Vagina (tissue), 2 donors: ENCODE data around the gene STK40. TPM values are rescaled to one million over a fixed set of nuclear protein-coding genes. Genes with fewer than 3 reads are reported as not detected.

Experiments
- DNase-seq, 2 donors: peaks; one replicate each; pipeline ENCODE4 v3.0.0-alpha.2; 2017; ENCODE audit errors: extremely low spot score in 2 of 2
- H3K27ac ChIP-seq: fragments of 200-600 bp; sonication (generic); one replicate; pipeline ENCODE4 v1.5.1; 2019
- H3K27me3 ChIP-seq: fragments of 200-600 bp; sonication (generic); one replicate; pipeline ENCODE4 v1.5.1; 2019
- H3K36me3 ChIP-seq, 2 donors: fragments of 200-600 bp; sonication (generic); one replicate each; pipeline ENCODE4 v1.5.1; 2017 to 2019
- H3K4me1 ChIP-seq: fragments of 200-600 bp; sonication (generic); one replicate; pipeline ENCODE4 v1.5.1; 2019
- H3K4me3 ChIP-seq, 2 donors: fragments of 200-600 bp; sonication (generic); 1 replicate in 1 of 2; 2 replicates in 1 of 2; pipeline ENCODE4 v1.5.1; 2016 to 2019
- H3K9me3 ChIP-seq: fragments of 200-600 bp; sonication (generic); one replicate; pipeline ENCODE4 v1.5.1; 2019
- POLR2A ChIP-seq, 2 donors: fragments of 450-650 bp; IDR thresholded peaks; one replicate each; pipeline ENCODE4 v1.6.1; 2017; ENCODE audit warnings: antibody characterized with exemption in 2 of 2, mild to moderate bottlenecking in 2 of 2, moderate library complexity in 2 of 2
- POLR2AphosphoS5 ChIP-seq, 2 donors: sonication (generic); formaldehyde crosslinking; IDR thresholded peaks; one replicate each; pipeline ENCODE4 v1.9.0; 2017; ENCODE audit warnings: antibody characterized with exemption in 2 of 2, mild to moderate bottlenecking in 2 of 2, low read depth in 1 of 2; ENCODE audit not compliant: insufficient read depth in 1 of 2
- intact Hi-C: fragments of 100-400 bp; cut with DNase I; formaldehyde crosslinking; loops from one replicate; pipeline ENCODE4 v1.15.1; 2023
- total RNA-seq: library from RNA; depleted of rRNA; stranded (reverse); fragments of >200 nt; gene quantifications from one replicate; pipeline ENCODE4 v1.2.3, GENCODE V29; 2016
- TF ChIP-seq, protein P1 (sequence below), 3 experiments: fragments of 450-650 bp in 2 of 3; fragments of 200-600 bp in 1 of 3; sonication (generic) in 1 of 3; IDR thresholded peaks; one replicate each; pipeline ENCODE4 v1.5.1; 2017 to 2019; ENCODE audit warnings: antibody characterized with exemption in 3 of 3, mild to moderate bottlenecking in 2 of 3, moderate library complexity in 2 of 3

STK40 gene
- total RNA-seq, 1 donor from 2014 or later = 35.4 TPM

DNA sequence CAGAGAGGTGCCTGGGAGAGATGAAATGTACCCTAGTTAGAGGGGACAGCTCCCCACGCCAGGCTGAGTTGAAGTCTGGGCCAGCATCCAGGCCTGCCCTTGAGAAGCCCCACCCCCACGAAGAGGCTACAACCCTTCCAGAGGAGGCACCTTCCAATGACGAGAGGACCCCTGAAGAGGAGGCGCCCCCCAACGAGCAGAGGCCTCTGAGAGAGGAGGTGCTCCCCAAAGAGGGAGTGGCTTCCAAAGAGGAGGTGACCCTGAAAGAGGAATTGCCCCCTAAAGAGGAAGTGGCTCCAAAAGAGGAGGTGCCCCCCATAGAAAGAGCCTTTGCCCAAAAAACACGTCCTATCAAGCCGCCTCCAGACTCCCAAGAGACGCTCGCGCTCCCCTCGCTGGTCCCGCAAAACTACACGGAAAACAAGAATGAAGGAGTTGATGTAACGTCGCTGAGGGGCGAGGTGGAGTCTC, 65.4 kb downstream of the STK40 start:
- H3K27me3 ChIP-seq = no peaks in the 10 kb centered on the region
- H3K36me3 ChIP-seq = no peaks in the 10 kb centered on the region
- intact Hi-C loops = no loop called here
- H3K4me3 ChIP-seq = peak overlapping the region; percentile 77 to 86
- peak overlapping the region; percentile 96 for H3K27ac ChIP-seq
- TF ChIP-seq, protein P1, sequence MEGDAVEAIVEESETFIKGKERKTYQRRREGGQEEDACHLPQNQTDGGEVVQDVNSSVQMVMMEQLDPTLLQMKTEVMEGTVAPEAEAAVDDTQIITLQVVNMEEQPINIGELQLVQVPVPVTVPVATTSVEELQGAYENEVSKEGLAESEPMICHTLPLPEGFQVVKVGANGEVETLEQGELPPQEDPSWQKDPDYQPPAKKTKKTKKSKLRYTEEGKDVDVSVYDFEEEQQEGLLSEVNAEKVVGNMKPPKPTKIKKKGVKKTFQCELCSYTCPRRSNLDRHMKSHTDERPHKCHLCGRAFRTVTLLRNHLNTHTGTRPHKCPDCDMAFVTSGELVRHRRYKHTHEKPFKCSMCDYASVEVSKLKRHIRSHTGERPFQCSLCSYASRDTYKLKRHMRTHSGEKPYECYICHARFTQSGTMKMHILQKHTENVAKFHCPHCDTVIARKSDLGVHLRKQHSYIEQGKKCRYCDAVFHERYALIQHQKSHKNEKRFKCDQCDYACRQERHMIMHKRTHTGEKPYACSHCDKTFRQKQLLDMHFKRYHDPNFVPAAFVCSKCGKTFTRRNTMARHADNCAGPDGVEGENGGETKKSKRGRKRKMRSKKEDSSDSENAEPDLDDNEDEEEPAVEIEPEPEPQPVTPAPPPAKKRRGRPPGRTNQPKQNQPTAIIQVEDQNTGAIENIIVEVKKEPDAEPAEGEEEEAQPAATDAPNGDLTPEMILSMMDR (IDR thresholded peaks at IDR 0.05) = no peak
- TF ChIP-seq POLR2A (IDR thresholded peaks at IDR 0.05) (no peak), POLR2AphosphoS5 (IDR thresholded peaks at IDR 0.05; ENCODE audit: insufficient read depth in 1 of 2, low read depth in 1 of 2) (no peak)
- H3K9me3 ChIP-seq = no peaks in the 10 kb centered on the region
- H3K4me1 ChIP-seq = peaks cover 42% of the 10 kb centered on the region
- no peak for DNase-seq

DNA sequence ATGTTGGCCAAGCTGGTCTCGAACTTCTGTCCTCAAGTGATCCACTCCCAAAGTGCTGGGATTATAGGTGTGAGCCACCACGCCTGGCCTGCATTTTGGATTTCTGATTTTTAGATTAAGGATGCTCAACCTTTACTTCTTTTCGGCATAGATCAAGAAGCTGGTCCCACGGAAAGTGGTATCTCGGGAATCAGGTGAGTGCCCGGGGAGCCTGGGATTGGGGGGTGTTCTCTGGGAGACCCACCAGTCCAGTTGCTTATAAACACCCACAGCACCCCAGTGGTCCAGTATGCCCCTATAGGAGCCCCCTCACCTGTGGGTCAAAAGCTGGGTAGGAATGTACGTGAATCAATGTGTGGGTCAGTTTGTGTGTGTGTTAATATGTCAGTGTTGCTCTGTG, 76.3 kb downstream of the STK40 start:
- Histone ChIP-seq H3K9me3 (no peaks in the 10 kb centered on the region), H3K4me3 (no peak overlapping the region), H3K36me3 (peaks cover 0 to 3% of the 10 kb centered on the region in 2 donors), H3K27ac (no peak overlapping the region), H3K4me1 (peaks cover 23% of the 10 kb centered on the region), H3K27me3 (no peaks in the 10 kb centered on the region)
- TF ChIP-seq, protein P1 (IDR thresholded peaks at IDR 0.05) = no peak
- TF ChIP-seq POLR2A (IDR thresholded peaks at IDR 0.05) = no peak
- no peak for TF ChIP-seq POLR2AphosphoS5 (IDR thresholded peaks at IDR 0.05; ENCODE audit: insufficient read depth in 1 of 2, low read depth in 1 of 2)
- intact Hi-C loops = no loop called here
- no peak for DNase-seq

DNA sequence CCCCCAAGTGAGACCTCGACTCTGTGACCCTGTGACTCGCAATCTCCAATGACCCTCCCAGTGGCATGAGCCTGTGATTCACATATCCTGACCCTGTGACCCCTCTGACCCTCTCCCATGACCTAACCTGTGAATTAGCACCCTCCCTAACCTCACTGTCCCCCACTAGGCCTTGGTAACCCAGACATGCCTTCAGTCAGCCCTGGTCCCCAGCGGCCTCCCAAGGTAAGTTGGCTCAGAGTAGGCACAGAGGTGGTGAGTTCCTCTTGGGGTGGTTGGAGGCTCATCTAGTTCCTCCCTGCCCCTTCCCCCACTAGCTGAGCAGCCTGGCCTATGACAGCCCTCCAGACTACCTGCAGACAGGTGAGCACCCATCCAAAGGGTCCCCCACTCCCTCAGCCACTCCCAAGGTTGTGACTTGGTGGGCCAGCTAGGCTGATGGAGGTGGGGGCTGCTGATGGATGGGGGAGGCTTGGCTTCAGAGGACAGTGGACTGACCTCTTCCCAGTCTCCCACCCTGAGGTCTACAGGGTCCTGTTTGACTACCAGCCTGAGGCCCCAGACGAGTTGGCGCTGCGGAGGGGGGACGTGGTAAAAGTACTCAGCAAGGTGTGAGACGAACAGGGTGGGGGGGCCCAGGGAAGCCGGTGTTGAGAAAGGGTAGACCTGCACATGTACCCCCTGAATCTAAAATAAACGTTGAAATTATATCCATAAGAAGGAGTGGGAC, 78.0 kb downstream of the STK40 start:
- no peaks in the 10 kb centered on the region for H3K27me3 ChIP-seq
- peaks cover 23% of the 10 kb centered on the region for H3K4me1 ChIP-seq
- H3K4me3 ChIP-seq = peak overlapping the region; percentile 59 to 81
- TF ChIP-seq POLR2A (IDR thresholded peaks at IDR 0.05) (no peak), POLR2AphosphoS5 (IDR thresholded peaks at IDR 0.05; ENCODE audit: insufficient read depth in 1 of 2, low read depth in 1 of 2) (no peak)
- TF ChIP-seq, protein P1 (IDR thresholded peaks at IDR 0.05) = no peak
- no peak for DNase-seq
- intact Hi-C loops = no loop called here
- peak overlapping the region; percentile 81 for H3K27ac ChIP-seq
- H3K9me3 ChIP-seq = no peaks in the 10 kb centered on the region
- H3K36me3 ChIP-seq = peaks cover 0 to 20% of the 10 kb centered on the region in 2 donors

DNA sequence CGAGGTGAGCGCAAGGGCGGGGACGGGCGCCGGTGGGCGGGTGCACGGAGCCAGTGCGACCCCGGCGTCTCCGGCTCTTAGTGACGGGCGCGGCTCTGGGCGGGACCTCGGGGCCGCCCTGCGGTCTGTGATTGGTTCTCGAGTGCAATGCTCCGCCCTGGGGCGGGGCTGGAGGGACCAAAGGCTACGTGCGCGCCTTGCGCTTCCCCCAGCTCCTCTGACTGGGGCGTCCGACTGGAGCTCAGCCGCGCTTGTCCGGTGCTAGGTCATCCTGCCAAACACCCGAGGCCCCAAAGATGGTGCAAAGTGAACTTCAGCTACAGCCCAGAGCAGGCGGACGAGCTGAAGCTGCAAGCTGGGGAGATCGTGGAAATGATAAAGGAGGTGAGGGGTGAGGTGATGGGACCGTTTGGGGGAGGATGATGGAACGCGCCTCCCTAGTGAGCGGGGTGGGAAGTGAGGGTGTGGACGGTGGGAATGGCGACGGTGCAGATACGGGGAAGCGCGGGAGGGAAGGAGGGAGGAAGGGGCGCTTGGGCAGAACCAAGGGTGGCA, 78.7 kb downstream of the STK40 start:
- DNase-seq = no peak
- Histone ChIP-seq H3K4me3 (peak overlapping the region; percentile 59 to 81), H3K4me1 (peaks cover 23% of the 10 kb centered on the region), H3K9me3 (no peaks in the 10 kb centered on the region), H3K27me3 (no peaks in the 10 kb centered on the region), H3K27ac (peak overlapping the region; percentile 81), H3K36me3 (peaks cover 0 to 28% of the 10 kb centered on the region in 2 donors)
- TF ChIP-seq POLR2A (IDR thresholded peaks at IDR 0.05) = peak in 1 of 2 donors; percentile 71
- TF ChIP-seq POLR2AphosphoS5 (IDR thresholded peaks at IDR 0.05; ENCODE audit: insufficient read depth in 1 of 2, low read depth in 1 of 2) = peak; percentile 19 to 95
- TF ChIP-seq, protein P1 (IDR thresholded peaks at IDR 0.05) = no peak
- intact Hi-C loops = no loop called here
